Epithelial cell of prostate (primary cell): ENCODE results near the gene C15orf61.

Source experiments
- DNase-seq: peaks from one replicate; pipeline ENCODE4 v3.0.0-alpha.2; 2011; ENCODE audit warnings: low read depth, low spot score
- H3K27ac ChIP-seq: fragments of 450-650 bp; 2 replicates; pipeline ENCODE4 v1.5.1; 2017; ENCODE audit warnings: mild to moderate bottlenecking

Gene C15orf61

GRCh38 chr15:67579164-67579563 is 58.2 kb downstream of the C15orf61 start:
- DNase-seq = no peak
- H3K27ac ChIP-seq = no peak overlapping the region
